DND-41 (cell line): ENCODE data around the gene CHIT1.

Experiments
- CTCF ChIP-seq: IDR thresholded peaks from 2 replicates; pipeline ENCODE4 v1.5.1; 2012; ENCODE audit warnings: borderline replicate concordance, low read length, moderate library complexity, mild to moderate bottlenecking; ENCODE audit not compliant: poor library complexity, severe bottlenecking; ENCODE audit errors: extremely low read depth
- EZH2 ChIP-seq: IDR thresholded peaks from 3 replicates; pipeline ENCODE4 v1.6.1; 2012; ENCODE audit warnings: borderline replicate concordance, low read depth, mild to moderate bottlenecking, moderate library complexity, low read length, inconsistent platforms; ENCODE audit not compliant: severe bottlenecking

- no peak for TF ChIP-seq CTCF
- no peak for TF ChIP-seq EZH2
Observed at GRCh38 chr1:203171341-203172183, 57.9 kb downstream of the CHIT1 start.
